GM12865 (cell line): ENCODE results near the gene MKKS.

Source experiments
- DNase-seq: peaks from one replicate; pipeline ENCODE4 v3.0.0; 2010; ENCODE audit warnings: low read depth
- H3K4me3 ChIP-seq: 2 replicates; pipeline ENCODE4 v1.5.1; 2011; ENCODE audit warnings: mild to moderate bottlenecking, low read depth, low read length, control low read depth
- CTCF ChIP-seq: IDR thresholded peaks from 2 replicates; pipeline ENCODE4 v1.5.1; 2011; ENCODE audit warnings: low read length, control low read depth, low read depth, inconsistent platforms; ENCODE audit not compliant: insufficient read depth; ENCODE audit errors: missing control alignments

Gene MKKS

GRCh38 chr20:10438217-10438616 is 4.2 kb upstream of the MKKS start:
- no peak overlapping the region for H3K4me3 ChIP-seq
- TF ChIP-seq CTCF = no peak
- DNase-seq = no peak

GRCh38 chr20:10436053-10436699 is 2.2 kb upstream of the MKKS start:
- peak overlapping the region; percentile 59 for H3K4me3 ChIP-seq
- no peak for DNase-seq
- TF ChIP-seq CTCF = no peak

- TF ChIP-seq CTCF = no peak
- peak within 1 kb of the TSS; percentile 59 for H3K4me3 ChIP-seq
- peak; percentile 98 for DNase-seq
Observed at GRCh38 chr20:10434832-10435812, 1.1 kb upstream of the MKKS start, which contains the start of gene SLX4IP. TSS of gene SLX4IP (plus strand) at chr20:10435305. CDS start at chr20:10458205, 22,900 bp downstream.

GRCh38 chr20:10434467-10434831 is 427 bp upstream of the MKKS start:
- peak; percentile 96 for DNase-seq
- TF ChIP-seq CTCF = no peak
- H3K4me3 ChIP-seq = peak overlapping the region; percentile 59

GRCh38 chr20:10433014-10433622 is 904 bp downstream of the MKKS start:
- no peak for TF ChIP-seq CTCF
- peak overlapping the region; percentile 59 for H3K4me3 ChIP-seq
- DNase-seq = peak; percentile 23

GRCh38 chr20:10432079-10432478 is 1.9 kb downstream of the MKKS start:
- no peak for TF ChIP-seq CTCF
- no peak for DNase-seq
- no peak overlapping the region for H3K4me3 ChIP-seq
